Activated CD8-positive, alpha-beta memory T cell treated with anti-CD3 and anti-CD28 coated beads for 36 hours (primary cell): ENCODE measurements around the gene TM4SF18. TPM values are rescaled to one million over a fixed set of nuclear protein-coding genes. Genes with fewer than 3 reads are reported as not detected.

ENCODE experiments used
- CTCF ChIA-PET: fragments of 350-600 bp; sonication (Branson Sonifier 250); formaldehyde crosslinking; loops from one replicate; lab custom pipeline; 2021; ENCODE audit warnings: antibody characterized with exemption; lab: Charles Lee
- POLR2A ChIA-PET: fragments of 350-600 bp; sonication (Branson Sonifier 250); formaldehyde crosslinking; loops from one replicate; lab custom pipeline; 2021; ENCODE audit warnings: antibody characterized with exemption; lab: Charles Lee
- total RNA-seq, 2 experiments: library from RNA; stranded (reverse); gene quantifications; one replicate each; pipeline ENCODE4 v1.2.3, GENCODE V29; 2021

TM4SF18 gene
- total RNA-seq, 2 experiments from 2014 or later: not detected

- POLR2A ChIA-PET: no interaction called here
- CTCF ChIA-PET: no interaction called here
Observed at GRCh38 chr3:149336925-149337324, 3.5 kb upstream of the TM4SF18 start.

- CTCF ChIA-PET: interaction anchor here (1.7 kb wide), 1 partner anchor 37 kb away, joined by 3 read pairs; no protein-coding TSS in a partner anchor
- POLR2A ChIA-PET: no interaction called here
Observed at GRCh38 chr3:149332771-149333170, 665 bp downstream of the TM4SF18 start.

- POLR2A ChIA-PET: no interaction called here
Observed at GRCh38 chr3:149332227-149332765, 1.1 kb downstream of the TM4SF18 start.

GRCh38 chr3:149331396-149331795 lies 2.0 kb downstream of the TM4SF18 start:
- ChIA-PET CTCF (no interaction called here), POLR2A (no interaction called here)

More at GRCh38 chr3:149332227-149332765, 1.1 kb downstream of the TM4SF18 start:
- CTCF ChIA-PET: interaction anchor here (1.7 kb wide), 1 partner anchor 36 kb away, joined by 3 read pairs; no protein-coding TSS in a partner anchor

GRCh38 chr3:149330609-149331331 lies 2.7 kb downstream of the TM4SF18 start:
- ChIA-PET CTCF (no interaction called here), POLR2A (no interaction called here)

- POLR2A ChIA-PET: no interaction called here
- CTCF ChIA-PET: interaction anchor here (0.8 kb wide), 1 partner anchor 11 kb away, joined by 3 read pairs; no protein-coding TSS in a partner anchor
Observed at GRCh38 chr3:149327156-149327555, 6.3 kb downstream of the TM4SF18 start.

- POLR2A ChIA-PET: no interaction called here
- CTCF ChIA-PET: no interaction called here
Observed at GRCh38 chr3:149325581-149325980, 7.9 kb downstream of the TM4SF18 start.

- ChIA-PET CTCF (no interaction called here), POLR2A (no interaction called here)
Observed at GRCh38 chr3:149324332-149324731, 9.1 kb downstream of the TM4SF18 start.

GRCh38 chr3:149321640-149322039 lies 11.8 kb downstream of the TM4SF18 start:
- POLR2A ChIA-PET: no interaction called here
- CTCF ChIA-PET: no interaction called here

- ChIA-PET CTCF (no interaction called here), POLR2A (no interaction called here)
Observed at GRCh38 chr3:149321136-149321535, 12.3 kb downstream of the TM4SF18 start.

- ChIA-PET POLR2A (no interaction called here), CTCF (interaction anchor here (0.6 kb wide), 1 partner anchor 374 kb away, joined by 3 read pairs; no protein-coding TSS in a partner anchor)
Observed at GRCh38 chr3:149319750-149320149, 13.7 kb downstream of the TM4SF18 start.

GRCh38 chr3:149317072-149317471 lies 16.4 kb downstream of the TM4SF18 start:
- POLR2A ChIA-PET: no interaction called here
- CTCF ChIA-PET: interaction anchor here (0.8 kb wide), 1 partner anchor 10 kb away, joined by 3 read pairs; no protein-coding TSS in a partner anchor

GRCh38 chr3:149316437-149316836 lies 17.0 kb downstream of the TM4SF18 start:
- POLR2A ChIA-PET: no interaction called here
- CTCF ChIA-PET: interaction anchor here (0.8 kb wide), 1 partner anchor 11 kb away, joined by 3 read pairs; no protein-coding TSS in a partner anchor

GRCh38 chr3:149315694-149316093 lies 17.7 kb downstream of the TM4SF18 start:
- ChIA-PET POLR2A (no interaction called here), CTCF (no interaction called here)

GRCh38 chr3:149314807-149315578 lies 18.4 kb downstream of the TM4SF18 start:
- CTCF ChIA-PET: no interaction called here
- POLR2A ChIA-PET: no interaction called here

- CTCF ChIA-PET: no interaction called here
Observed at GRCh38 chr3:149313542-149313941, 19.9 kb downstream of the TM4SF18 start.

GRCh38 chr3:149310796-149311534 lies 22.5 kb downstream of the TM4SF18 start:
- ChIA-PET POLR2A (no interaction called here), CTCF (no interaction called here)

More at GRCh38 chr3:149313542-149313941, 19.9 kb downstream of the TM4SF18 start:
- POLR2A ChIA-PET: no interaction called here

GRCh38 chr3:149307435-149307783 lies 26.0 kb downstream of the TM4SF18 start:
- CTCF ChIA-PET: no interaction called here
- POLR2A ChIA-PET: no interaction called here

GRCh38 chr3:149306751-149307434 lies 26.5 kb downstream of the TM4SF18 start:
- ChIA-PET CTCF (no interaction called here), POLR2A (no interaction called here)
